CD14-positive monocyte (primary cell): ENCODE measurements around the gene CPB2. TPM values are rescaled to one million over a fixed set of nuclear protein-coding genes. Genes with fewer than 3 reads are reported as not detected.

Experiments
- DNase-seq, 3 donors: peaks; one replicate each; pipeline ENCODE4 v3.0.0-alpha.2; 2011 to 2022
- H2AFZ ChIP-seq: 2 replicates; pipeline ENCODE4 v1.6.0; 2012; ENCODE audit warnings: mild to moderate bottlenecking, low read depth, low read length, inconsistent platforms; ENCODE audit not compliant: insufficient read depth, poor library complexity, severe bottlenecking
- H3K27ac ChIP-seq, 2 donors: 1 replicate in 1 of 2; 2 replicates in 1 of 2; pipeline ENCODE4 v1.5.1; 2012 to 2013; ENCODE audit warnings: low read length in 2 of 2, control low read depth in 1 of 2, inconsistent platforms in 1 of 2, low read depth in 1 of 2, mild to moderate bottlenecking in 1 of 2
- H3K27me3 ChIP-seq, 2 donors: one replicate each; pipeline versions ENCODE4 v1.6.0 to v1.6.1; 2011 to 2013; ENCODE audit warnings: low read length in 2 of 2; ENCODE audit not compliant: control insufficient read depth in 2 of 2, insufficient read depth in 2 of 2
- H3K36me3 ChIP-seq, 2 donors: replicated peaks in 1 of 2; 1 replicate in 1 of 2; 2 replicates in 1 of 2; pipeline versions ENCODE4 v1.5.1 to v1.6.1; 2012 to 2013; ENCODE audit warnings: low read length in 2 of 2, control low read depth in 1 of 2, inconsistent platforms in 1 of 2, mild to moderate bottlenecking in 1 of 2; ENCODE audit not compliant: insufficient read depth in 2 of 2, control insufficient read depth in 1 of 2
- H3K4me1 ChIP-seq, 2 donors: 1 replicate in 1 of 2; 2 replicates in 1 of 2; pipeline versions ENCODE4 v1.5.1 to v1.6.1; 2012 to 2013; ENCODE audit warnings: low read length in 2 of 2, control low read depth in 1 of 2, inconsistent platforms in 1 of 2, mild to moderate bottlenecking in 1 of 2, moderate library complexity in 1 of 2; ENCODE audit not compliant: insufficient read depth in 2 of 2, control insufficient read depth in 1 of 2
- H3K4me2 ChIP-seq: replicated peaks from 2 replicates; pipeline ENCODE3; 2012; ENCODE audit warnings: low read length, moderate library complexity, mild to moderate bottlenecking; ENCODE audit not compliant: poor library complexity, severe bottlenecking; ENCODE audit errors: extremely low read depth
- H3K4me3 ChIP-seq, 3 experiments: fragments of 200-600 bp in 1 of 3; sonication (generic) in 1 of 3; replicated peaks in 1 of 3; 1 replicate in 2 of 3; 2 replicates in 1 of 3; pipeline ENCODE4 v1.5.1; 2011 to 2013; ENCODE audit warnings: low read length in 3 of 3, mild to moderate bottlenecking in 3 of 3, control low read depth in 2 of 3, low read depth in 2 of 3, inconsistent platforms in 1 of 3, moderate library complexity in 1 of 3
- H3K79me2 ChIP-seq: 2 replicates; pipeline ENCODE4 v1.6.0; 2012; ENCODE audit warnings: mild to moderate bottlenecking, control low read depth, inconsistent platforms, low read length, moderate library complexity; ENCODE audit not compliant: insufficient read depth
- H3K9ac ChIP-seq: 2 replicates; pipeline ENCODE4 v1.6.0; 2017; ENCODE audit warnings: low read length, mild to moderate bottlenecking; ENCODE audit not compliant: insufficient read depth, poor library complexity, severe bottlenecking
- H3K9me3 ChIP-seq, 2 donors: replicated peaks in 1 of 2; 1 replicate in 1 of 2; 2 replicates in 1 of 2; pipeline versions ENCODE4 v1.5.1 to v1.6.1; 2012 to 2013; ENCODE audit warnings: low read length in 2 of 2, control low read depth in 1 of 2; ENCODE audit not compliant: control insufficient read depth in 1 of 2, insufficient read depth in 1 of 2
- H4K20me1 ChIP-seq: 2 replicates; pipeline ENCODE4 v1.6.0; 2012; ENCODE audit warnings: mild to moderate bottlenecking, low read length, control low read depth, moderate library complexity; ENCODE audit not compliant: insufficient read depth
- H3K27ac Mint-ChIP-seq, 7 donors: one replicate each; pipeline ENCODE4 v1.8.0; 2020; ENCODE audit warnings: mild to moderate bottlenecking in 7 of 7, mixed read lengths in 7 of 7, moderate library complexity in 6 of 7, inconsistent platforms in 2 of 7
- H3K27me3 Mint-ChIP-seq, 3 donors: one replicate each; pipeline ENCODE4 v1.8.0; 2021 to 2022; ENCODE audit warnings: low read depth in 3 of 3, mild to moderate bottlenecking in 3 of 3, mixed read lengths in 3 of 3, moderate library complexity in 3 of 3, inconsistent platforms in 1 of 3
- H3K36me3 Mint-ChIP-seq, 2 donors: one replicate each; pipeline ENCODE4 v1.8.0; 2020; ENCODE audit warnings: mixed read lengths in 2 of 2, inconsistent platforms in 1 of 2, mild to moderate bottlenecking in 1 of 2
- H3K4me1 Mint-ChIP-seq: one replicate; pipeline ENCODE4 v1.8.0; 2020; ENCODE audit warnings: mild to moderate bottlenecking, mixed read lengths
- H3K4me3 Mint-ChIP-seq, 2 donors: one replicate each; pipeline ENCODE4 v1.8.0; 2020; ENCODE audit warnings: mild to moderate bottlenecking in 2 of 2, mixed read lengths in 2 of 2, moderate library complexity in 1 of 2
- H3K9me3 Mint-ChIP-seq, 7 donors: one replicate each; pipeline ENCODE4 v1.8.0; 2020 to 2022; ENCODE audit warnings: mixed read lengths in 7 of 7, mild to moderate bottlenecking in 6 of 7, moderate library complexity in 6 of 7, inconsistent platforms in 2 of 7
- CTCF ChIP-seq: fragments of 200-600 bp; IDR thresholded peaks from one replicate; pipeline ENCODE4 v1.8.0; 2022; ENCODE audit warnings: antibody characterized with exemption, mild to moderate bottlenecking
- WGBS: methylation state at CpG from one replicate; pipeline ENCODE4 v1.1.5; 2013; ENCODE audit warnings: missing lambda C conversion rate; ENCODE audit not compliant: insufficient coverage; 5-methylcytosine and 5-hydroxymethylcytosine counted together
- intact Hi-C, 2 donors: fragments of 100-400 bp; cut with micrococcal nuclease; formaldehyde crosslinking; loops; one replicate each; pipeline versions ENCODE4 v1.15.0 to v1.15.1; 2023
- polyA plus RNA-seq, 3 donors: library from polyadenylated mRNA; depleted of rRNA in 1 of 3; unstranded in 2 of 3; stranded (reverse) in 1 of 3; fragments of 300-500 nt in 2 of 3; fragments of >200 nt in 1 of 3; fragmentation: Illumina TruSeq in 2 of 3; gene quantifications; 1 replicate in 2 of 3; 2 replicates in 1 of 3; pipeline ENCODE4 v1.2.3, GENCODE V29; 2012 to 2021

CPB2 gene
- polyA plus RNA-seq, 3 donors: 0.15 to 0.18 TPM; not detected in 1

- intact Hi-C loops: no loop called here
- Mint-ChIP-seq H3K27me3 (peaks cover 0 to 1% (median 0%) of the 10 kb centered on the region in 3 donors), H3K4me1 (peaks cover 2% of the 10 kb centered on the region), H3K9me3 (peaks cover 4 to 21% (median 11%) of the 10 kb centered on the region in 7 donors), H3K27ac (no peak overlapping the region), H3K4me3 (no peak overlapping the region), H3K36me3 (peaks cover 65 to 81% of the 10 kb centered on the region in 2 donors)
- Histone ChIP-seq H3K79me2 (peaks cover 19% of the 10 kb centered on the region), H3K4me1 (no peaks in the 10 kb centered on the region), H4K20me1 (peaks cover 8% of the 10 kb centered on the region), H3K36me3 (peaks cover 29 to 73% of the 10 kb centered on the region in 2 donors), H3K4me2 (no peak overlapping the region), H3K27me3 (no peaks in the 10 kb centered on the region), H3K9me3 (no peaks in the 10 kb centered on the region), H3K9ac (no peak overlapping the region), H3K27ac (no peak overlapping the region), H3K4me3 (no peak overlapping the region), H2AFZ (no peak overlapping the region)
- TF ChIP-seq CTCF: no peak
- DNase-seq: no peak
These were observed 72.5 kb downstream of the CPB2 start for GRCh38 chr13:46032341-46032740.

DNA sequence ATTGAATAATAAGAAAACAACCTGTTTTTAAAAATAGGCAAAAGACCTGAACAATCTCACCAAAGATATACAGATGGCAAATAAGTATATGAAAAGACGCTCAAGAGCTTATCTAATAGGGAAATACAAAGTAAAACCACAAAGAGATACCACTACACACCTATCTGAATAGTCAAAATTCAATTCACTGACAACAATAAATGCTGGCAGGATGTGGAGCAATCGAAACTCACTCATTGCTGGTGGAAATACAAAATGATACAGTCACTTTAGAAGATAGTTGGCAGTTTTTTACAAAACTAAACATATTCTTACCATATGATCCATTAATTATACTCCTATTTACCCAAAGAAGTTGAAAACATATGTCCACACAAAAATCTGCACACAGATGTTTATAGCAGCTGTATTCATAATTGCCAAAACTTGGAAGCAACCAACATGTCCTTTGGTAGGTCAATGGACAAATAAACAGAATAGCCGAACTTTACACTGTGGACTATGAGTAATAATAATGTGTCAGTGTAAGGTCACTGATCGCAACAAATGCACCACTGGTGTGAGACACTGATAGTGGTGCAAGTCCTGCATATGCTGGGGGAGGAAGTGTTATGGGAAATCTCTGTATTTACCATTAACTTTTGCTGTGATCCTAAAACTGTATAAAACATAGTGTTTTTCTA lies 73.1 kb downstream of the CPB2 start:
- H4K20me1 ChIP-seq: peaks cover 14% of the 10 kb centered on the region
- peaks cover 19% of the 10 kb centered on the region for H3K79me2 ChIP-seq
- H3K27ac ChIP-seq: no peak overlapping the region
- H3K4me3 Mint-ChIP-seq: no peak overlapping the region
- no peak overlapping the region for H3K27ac Mint-ChIP-seq
- H3K27me3 ChIP-seq: no peaks in the 10 kb centered on the region
- peaks cover 29 to 71% of the 10 kb centered on the region in 2 donors for H3K36me3 ChIP-seq
- no peaks in the 10 kb centered on the region for H3K9me3 ChIP-seq
- WGBS: 100% methylated on average over 1 of the region's 4 CpGs
- H2AFZ ChIP-seq: no peak overlapping the region
- no peak for DNase-seq
- TF ChIP-seq CTCF: no peak
- H3K27me3 Mint-ChIP-seq: peaks cover 0 to under 1% (median 0%) of the 10 kb centered on the region in 3 donors
- H3K9ac ChIP-seq: no peak overlapping the region
- peaks cover 66 to 82% of the 10 kb centered on the region in 2 donors for H3K36me3 Mint-ChIP-seq
- no peak overlapping the region for H3K4me3 ChIP-seq
- H3K4me1 ChIP-seq: no peaks in the 10 kb centered on the region
- no peak overlapping the region for H3K4me2 ChIP-seq
- peaks cover 2% of the 10 kb centered on the region for H3K4me1 Mint-ChIP-seq
- peaks cover 4 to 21% (median 11%) of the 10 kb centered on the region in 7 donors for H3K9me3 Mint-ChIP-seq
- intact Hi-C loops: no loop called here
